WTC11 (cell line): ENCODE data around the gene BTNL9.
"Not testable (repeated sequence)": the region's sequence is repeated elsewhere in the genome, so short reads cannot be mapped to it uniquely, and the experiment has no call there.

Experiments
- ELF4 ChIP-seq: sonication (generic); formaldehyde crosslinking; IDR thresholded peaks from 2 replicates; pipeline ENCODE4 v1.8.1; 2022; ENCODE audit warnings: low read depth, mild to moderate bottlenecking, moderate library complexity, missing genetic modification reagents
- GABPB1 ChIP-seq: sonication (generic); formaldehyde crosslinking; IDR thresholded peaks from 2 replicates; pipeline ENCODE4 v1.8.1; 2023; ENCODE audit warnings: mild to moderate bottlenecking, missing genetic modification reagents
- NR2C2 ChIP-seq: sonication (generic); formaldehyde crosslinking; IDR thresholded peaks from 2 replicates; pipeline ENCODE4 v1.8.0; 2022; ENCODE audit warnings: mild to moderate bottlenecking, missing genetic modification reagents
- SMAD3 ChIP-seq: sonication (generic); formaldehyde crosslinking; IDR thresholded peaks from 2 replicates; pipeline ENCODE4 v1.8.0; 2022; ENCODE audit warnings: missing genetic modification reagents, mild to moderate bottlenecking, borderline replicate concordance
- TEAD1 ChIP-seq: sonication (generic); formaldehyde crosslinking; IDR thresholded peaks from 2 replicates; pipeline ENCODE4 v1.8.0; 2022; ENCODE audit warnings: mild to moderate bottlenecking, missing genetic modification reagents

- TF ChIP-seq TEAD1 (CRISPR knock-in tag); SMAD3 (CRISPR knock-in tag); NR2C2 (CRISPR knock-in tag); ELF4; GABPB1 (CRISPR knock-in tag): not testable (repeated sequence)
Measured at GRCh38 chr5:181045857-181046256, 5.8 kb downstream of the BTNL9 start.
